SK-N-SH (cell line): ENCODE results near the gene LPP. TPM values are rescaled to one million over a fixed set of nuclear protein-coding genes. Genes with fewer than 3 reads are reported as not detected.

Experiments used
- CTCF ChIA-PET: fragments of 300-600, 350-600 bp; formaldehyde crosslinking; extraction: SDS; loops from one replicate; lab custom pipeline; 2021; lab: Yijun Ruan, JAX
- POLR2A ChIA-PET: fragments of 350-600 bp; sonication (Branson Sonifier 250); formaldehyde crosslinking; extraction: SDS; loops from one replicate; lab custom pipeline; 2020; ENCODE audit warnings: antibody characterized with exemption, inconsistent platforms; lab: Yijun Ruan, JAX
- DNase-seq: peaks from one replicate; pipeline ENCODE4 v3.0.0; 2012
- H2AFZ ChIP-seq: fragments of 200-600 bp; sonication (generic); 2 replicates; pipeline ENCODE4 v1.8.1; 2016; ENCODE audit warnings: antibody characterized with exemption, mild to moderate bottlenecking, low read depth
- H3F3A ChIP-seq: fragments of 200-600 bp; sonication (generic); replicated peaks from 2 replicates; pipeline ENCODE3; 2016; ENCODE audit warnings: antibody characterized with exemption, mild to moderate bottlenecking; ENCODE audit not compliant: insufficient read depth
- H3K27ac ChIP-seq, 2 experiments: fragments of 200-500 bp in 1 of 2; fragments of 200-600 bp in 1 of 2; sonication (Bioruptor generic) in 1 of 2; sonication (generic), shearing (Covaris generic) in 1 of 2; 2 replicates each; pipeline versions ENCODE4 v1.5.1 to v1.6.1; 2014 to 2016; ENCODE audit warnings: low read depth in 2 of 2, inconsistent platforms in 1 of 2, low read length in 1 of 2, mild to moderate bottlenecking in 1 of 2, mixed read lengths in 1 of 2
- H3K27me3 ChIP-seq: fragments of 200-600 bp; sonication (generic), shearing (Covaris generic); 2 replicates; pipeline ENCODE4 v1.6.1; 2016; ENCODE audit warnings: mixed run types; ENCODE audit not compliant: insufficient read depth
- H3K36me3 ChIP-seq, 2 experiments: fragments of 200-500 bp in 1 of 2; fragments of 200-600 bp in 1 of 2; sonication (Bioruptor generic) in 1 of 2; sonication (generic) in 1 of 2; replicated peaks in 1 of 2; 2 replicates each; pipeline versions ENCODE3 to v1.5.1; 2014 to 2016; ENCODE audit warnings: low read length in 1 of 2, mild to moderate bottlenecking in 1 of 2; ENCODE audit not compliant: insufficient read depth in 2 of 2, control insufficient read depth in 1 of 2
- H3K4me1 ChIP-seq, 2 experiments: fragments of 200-500 bp in 1 of 2; fragments of 200-600 bp in 1 of 2; sonication (Bioruptor generic) in 1 of 2; sonication (generic), shearing (Covaris generic) in 1 of 2; 2 replicates each; pipeline versions ENCODE4 v1.5.1 to v1.6.1; 2014 to 2016; ENCODE audit warnings: low read depth in 1 of 2, low read length in 1 of 2, mixed run types in 1 of 2; ENCODE audit not compliant: insufficient read depth in 2 of 2, control insufficient read depth in 1 of 2
- H3K4me2 ChIP-seq: fragments of 200-600 bp; sonication (generic), shearing (Covaris generic); 2 replicates; pipeline ENCODE4 v1.6.1; 2017; ENCODE audit warnings: mixed run types
- H3K4me3 ChIP-seq, 2 experiments: fragments of 200-500 bp in 1 of 2; fragments of 200-600 bp in 1 of 2; sonication (Bioruptor generic) in 1 of 2; sonication (generic), shearing (Covaris generic) in 1 of 2; 2 replicates each; pipeline versions ENCODE4 v1.5.1 to v1.8.1; 2014 to 2016; ENCODE audit warnings: low read depth in 2 of 2, inconsistent platforms in 1 of 2, low read length in 1 of 2, mild to moderate bottlenecking in 1 of 2, mixed read lengths in 1 of 2, moderate library complexity in 1 of 2
- H3K79me2 ChIP-seq: fragments of 200-600 bp; sonication (generic); 2 replicates; pipeline ENCODE4 v1.8.1; 2017; ENCODE audit warnings: mild to moderate bottlenecking; ENCODE audit not compliant: insufficient read depth
- H3K9ac ChIP-seq: fragments of 200-600 bp; sonication (generic); 2 replicates; pipeline ENCODE4 v1.6.1; 2017; ENCODE audit warnings: mixed run types
- H3K9me2 ChIP-seq: fragments of 200-600 bp; sonication (generic); 2 replicates; pipeline ENCODE4 v1.6.1; 2017; ENCODE audit warnings: mixed run types
- H3K9me3 ChIP-seq: fragments of 200-600 bp; sonication (generic); 2 replicates; pipeline ENCODE4 v1.6.1; 2017; ENCODE audit warnings: mixed run types, mild to moderate bottlenecking, moderate library complexity
- H4K20me1 ChIP-seq: fragments of 200-600 bp; sonication (generic); 2 replicates; pipeline ENCODE4 v1.6.1; 2017; ENCODE audit warnings: mild to moderate bottlenecking, mixed run types; ENCODE audit not compliant: insufficient read depth
- CHD2 ChIP-seq: fragments of 150-350 bp; IDR thresholded peaks from 2 replicates; pipeline ENCODE4 v1.6.1; 2018; ENCODE audit warnings: low read length; ENCODE audit not compliant: partially characterized antibody
- ELF1 ChIP-seq: IDR thresholded peaks from 2 replicates; pipeline ENCODE4 v1.4.0; 2012
- EP300 ChIP-seq, 2 experiments: IDR thresholded peaks; 2 replicates each; pipeline versions ENCODE4 v1.4.0 to v1.6.1; 2012; ENCODE audit warnings: borderline replicate concordance in 1 of 2, low read depth in 1 of 2, low read length in 1 of 2
- EZH2phosphoT487 ChIP-seq: fragments of 200-600 bp; sonication (generic); IDR thresholded peaks from 2 replicates; pipeline ENCODE4 v1.6.1; 2017; ENCODE audit warnings: low read depth, mixed run types, mild to moderate bottlenecking, antibody characterized with exemption, moderate library complexity, borderline replicate concordance
- FOXJ3 ChIP-seq: sonication (generic); formaldehyde crosslinking; IDR thresholded peaks from 2 replicates; pipeline ENCODE4 v1.5.1; 2020; ENCODE audit warnings: mild to moderate bottlenecking, missing genetic modification reagents
- GABPA ChIP-seq: IDR thresholded peaks from 2 replicates; pipeline ENCODE4 v1.4.0; 2012; ENCODE audit warnings: low read depth, mild to moderate bottlenecking
- JUND ChIP-seq: IDR thresholded peaks from 2 replicates; pipeline ENCODE4 v1.4.0; 2012
- MEF2A ChIP-seq: IDR thresholded peaks from 2 replicates; pipeline ENCODE4 v1.4.0; 2012; ENCODE audit warnings: low read depth, borderline replicate concordance
- MXI1 ChIP-seq: IDR thresholded peaks from 2 replicates; pipeline ENCODE4 v1.6.1; 2012; ENCODE audit warnings: mild to moderate bottlenecking, low read depth, low read length, improper control_type of control experiment
- NFIC ChIP-seq: IDR thresholded peaks from 2 replicates; pipeline ENCODE4 v1.4.0; 2012; ENCODE audit warnings: borderline replicate concordance
- NRF1 ChIP-seq: IDR thresholded peaks from 2 replicates; pipeline ENCODE4 v1.6.1; 2012; ENCODE audit warnings: low read depth, mild to moderate bottlenecking, low read length
- RAD21 ChIP-seq: IDR thresholded peaks from 2 replicates; pipeline ENCODE4 v1.6.1; 2012; ENCODE audit warnings: mild to moderate bottlenecking, low read length
- RCOR1 ChIP-seq: fragments of 150-350 bp; IDR thresholded peaks from 2 replicates; pipeline ENCODE4 v1.6.1; 2017; ENCODE audit warnings: antibody characterized with exemption, low read length
- RFX5 ChIP-seq: IDR thresholded peaks from 2 replicates; pipeline ENCODE4 v1.6.1; 2012; ENCODE audit warnings: mild to moderate bottlenecking, improper control_type of control experiment, low read length
- RXRA ChIP-seq: IDR thresholded peaks from 2 replicates; pipeline ENCODE4 v1.4.0; 2012; ENCODE audit warnings: low read depth, mild to moderate bottlenecking, borderline replicate concordance
- SIN3A ChIP-seq: IDR thresholded peaks from 2 replicates; pipeline ENCODE4 v1.6.1; 2012; ENCODE audit warnings: low read depth, mild to moderate bottlenecking, low read length, moderate library complexity, borderline replicate concordance
- TAF1 ChIP-seq: IDR thresholded peaks from 2 replicates; pipeline ENCODE4 v1.6.1; 2012; ENCODE audit warnings: low read depth, mild to moderate bottlenecking, low read length, moderate library complexity, borderline replicate concordance
- TEAD4 ChIP-seq: IDR thresholded peaks from 2 replicates; pipeline ENCODE4 v1.4.0; 2012; ENCODE audit warnings: mild to moderate bottlenecking, borderline replicate concordance; ENCODE audit not compliant: insufficient read depth
- WGBS: methylation state at CpG from one replicate; pipeline ENCODE4 v1.1.6; 2017; ENCODE audit warnings: low lambda C conversion rate; 5-methylcytosine and 5-hydroxymethylcytosine counted together
- polyA plus RNA-seq, 3 experiments: library from polyadenylated mRNA; depleted of rRNA; stranded (reverse); fragments of >200 nt; gene quantifications; 2 replicates each; pipeline ENCODE4 v1.2.3, GENCODE V29; 2012
- TF ChIP-seq, protein P1 (sequence below): fragments of 150-350 bp; IDR thresholded peaks from 2 replicates; pipeline ENCODE4 v1.6.1; 2016; ENCODE audit warnings: mild to moderate bottlenecking, low read depth, low read length
- TF ChIP-seq, protein P2 (sequence below): IDR thresholded peaks from 2 replicates; pipeline ENCODE4 v1.6.1; 2012; ENCODE audit warnings: mild to moderate bottlenecking, low read depth, low read length, moderate library complexity

The LPP gene
- polyA plus RNA-seq, 1 of the 3 experiments (the other 2 are of a cell fraction) = 6.6 TPM

DNA sequence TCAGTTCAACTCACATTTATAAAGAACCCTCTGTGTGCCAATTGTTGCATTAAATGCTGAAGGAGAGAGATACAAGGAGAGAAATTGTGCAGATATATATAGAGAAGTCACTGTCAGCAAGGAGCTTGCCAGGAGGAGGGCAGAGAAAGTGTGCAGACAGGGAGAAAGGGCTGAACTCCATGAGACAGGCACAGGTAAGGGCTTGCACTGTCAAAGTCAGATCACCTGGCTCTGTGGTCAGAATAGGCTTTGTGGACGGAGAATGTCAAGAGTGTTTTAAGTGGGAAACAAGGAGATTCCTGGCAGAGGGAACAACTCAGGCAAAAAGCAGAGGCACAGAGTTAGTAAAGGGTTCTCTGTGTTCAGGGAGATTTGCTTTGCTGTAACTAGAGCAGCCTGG, 714.8 kb downstream of the LPP start:
- no peaks in the 10 kb centered on the region for H3K27me3 ChIP-seq
- H3K4me3 ChIP-seq = no peak overlapping the region
- H3F3A ChIP-seq = peaks cover 9% of the 10 kb centered on the region
- 94% methylated on average over 1 of the region's 1 CpG for WGBS
- TF ChIP-seq FOXJ3 = no peak
- TF ChIP-seq GABPA = no peak
- no peak for TF ChIP-seq MEF2A
- TF ChIP-seq NRF1 = no peak
- TF ChIP-seq RFX5 = no peak
- TF ChIP-seq MXI1 = no peak
- TF ChIP-seq, protein P1, sequence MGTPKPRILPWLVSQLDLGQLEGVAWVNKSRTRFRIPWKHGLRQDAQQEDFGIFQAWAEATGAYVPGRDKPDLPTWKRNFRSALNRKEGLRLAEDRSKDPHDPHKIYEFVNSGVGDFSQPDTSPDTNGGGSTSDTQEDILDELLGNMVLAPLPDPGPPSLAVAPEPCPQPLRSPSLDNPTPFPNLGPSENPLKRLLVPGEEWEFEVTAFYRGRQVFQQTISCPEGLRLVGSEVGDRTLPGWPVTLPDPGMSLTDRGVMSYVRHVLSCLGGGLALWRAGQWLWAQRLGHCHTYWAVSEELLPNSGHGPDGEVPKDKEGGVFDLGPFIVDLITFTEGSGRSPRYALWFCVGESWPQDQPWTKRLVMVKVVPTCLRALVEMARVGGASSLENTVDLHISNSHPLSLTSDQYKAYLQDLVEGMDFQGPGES = no peak
- TF ChIP-seq SIN3A = no peak
- TF ChIP-seq, protein P2, sequence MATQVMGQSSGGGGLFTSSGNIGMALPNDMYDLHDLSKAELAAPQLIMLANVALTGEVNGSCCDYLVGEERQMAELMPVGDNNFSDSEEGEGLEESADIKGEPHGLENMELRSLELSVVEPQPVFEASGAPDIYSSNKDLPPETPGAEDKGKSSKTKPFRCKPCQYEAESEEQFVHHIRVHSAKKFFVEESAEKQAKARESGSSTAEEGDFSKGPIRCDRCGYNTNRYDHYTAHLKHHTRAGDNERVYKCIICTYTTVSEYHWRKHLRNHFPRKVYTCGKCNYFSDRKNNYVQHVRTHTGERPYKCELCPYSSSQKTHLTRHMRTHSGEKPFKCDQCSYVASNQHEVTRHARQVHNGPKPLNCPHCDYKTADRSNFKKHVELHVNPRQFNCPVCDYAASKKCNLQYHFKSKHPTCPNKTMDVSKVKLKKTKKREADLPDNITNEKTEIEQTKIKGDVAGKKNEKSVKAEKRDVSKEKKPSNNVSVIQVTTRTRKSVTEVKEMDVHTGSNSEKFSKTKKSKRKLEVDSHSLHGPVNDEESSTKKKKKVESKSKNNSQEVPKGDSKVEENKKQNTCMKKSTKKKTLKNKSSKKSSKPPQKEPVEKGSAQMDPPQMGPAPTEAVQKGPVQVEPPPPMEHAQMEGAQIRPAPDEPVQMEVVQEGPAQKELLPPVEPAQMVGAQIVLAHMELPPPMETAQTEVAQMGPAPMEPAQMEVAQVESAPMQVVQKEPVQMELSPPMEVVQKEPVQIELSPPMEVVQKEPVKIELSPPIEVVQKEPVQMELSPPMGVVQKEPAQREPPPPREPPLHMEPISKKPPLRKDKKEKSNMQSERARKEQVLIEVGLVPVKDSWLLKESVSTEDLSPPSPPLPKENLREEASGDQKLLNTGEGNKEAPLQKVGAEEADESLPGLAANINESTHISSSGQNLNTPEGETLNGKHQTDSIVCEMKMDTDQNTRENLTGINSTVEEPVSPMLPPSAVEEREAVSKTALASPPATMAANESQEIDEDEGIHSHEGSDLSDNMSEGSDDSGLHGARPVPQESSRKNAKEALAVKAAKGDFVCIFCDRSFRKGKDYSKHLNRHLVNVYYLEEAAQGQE = no peak
- TF ChIP-seq, all 33 proteins: peak for 0
- Histone ChIP-seq H3K27ac (no peak overlapping the region), H3K4me2 (no peak overlapping the region), H3K9me3 (no peaks in the 10 kb centered on the region), H2AFZ (no peak overlapping the region), H3K36me3 (peaks cover 13 to 18% of the 10 kb centered on the region in 2 experiments), H4K20me1 (no peaks in the 10 kb centered on the region), H3K9me2 (no peaks in the 10 kb centered on the region), H3K4me1 (peaks cover 0 to 6% of the 10 kb centered on the region in 2 experiments; a peak in 2 of 4 replicates), H3K79me2 (no peaks in the 10 kb centered on the region), H3K9ac (no peak overlapping the region)
- no peak for DNase-seq
- ChIA-PET CTCF (no interaction called here), POLR2A (no interaction called here)

DNA sequence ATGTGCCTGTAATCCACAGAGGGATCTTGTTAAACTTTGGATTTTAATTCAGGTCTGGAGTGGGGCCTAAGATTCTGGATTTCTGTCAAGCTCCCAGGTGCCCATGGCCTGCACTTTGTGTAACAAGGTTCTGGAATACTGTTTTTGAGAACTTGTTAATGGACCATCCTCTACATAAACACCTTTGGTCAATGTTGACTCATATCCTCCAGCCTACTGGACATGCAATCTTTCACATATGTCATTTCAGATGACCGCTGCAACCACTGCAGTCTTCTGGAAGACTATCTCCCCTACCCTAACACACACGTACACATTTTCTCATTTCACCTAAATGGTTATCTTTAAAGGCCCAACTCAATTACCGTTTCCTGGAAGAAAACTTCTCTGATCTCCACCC, 715.7 kb downstream of the LPP start:
- no peaks in the 10 kb centered on the region for H4K20me1 ChIP-seq
- H2AFZ ChIP-seq = no peak overlapping the region
- ChIA-PET POLR2A (no interaction called here), CTCF (no interaction called here)
- H3K4me1 ChIP-seq = peaks cover 0 to 6% of the 10 kb centered on the region in 2 experiments; a peak in 2 of 4 replicates
- no peaks in the 10 kb centered on the region for H3K9me2 ChIP-seq
- H3K36me3 ChIP-seq = peaks cover 18 to 26% of the 10 kb centered on the region in 2 experiments
- H3F3A ChIP-seq = peaks cover 4% of the 10 kb centered on the region
- H3K27ac ChIP-seq = no peak overlapping the region
- H3K9me3 ChIP-seq = no peaks in the 10 kb centered on the region
- whole genome bisulfite sequencing = 78% methylated on average over 3 of the region's 3 CpGs
- no peaks in the 10 kb centered on the region for H3K27me3 ChIP-seq
- no peak overlapping the region for H3K9ac ChIP-seq
- DNase-seq = no peak
- H3K79me2 ChIP-seq = no peaks in the 10 kb centered on the region
- no peak overlapping the region for H3K4me3 ChIP-seq
- H3K4me2 ChIP-seq = no peak overlapping the region
- TF ChIP-seq JUND = no peak
- no peak for TF ChIP-seq TAF1
- TF ChIP-seq ELF1 = no peak
- TF ChIP-seq EZH2phosphoT487 = no peak
- no peak for TF ChIP-seq EP300 (IDR thresholded peaks at IDR 0.05; ENCODE audit: borderline replicate concordance in 1 of 2, low read depth in 1 of 2, low read length in 1 of 2)
- TF ChIP-seq RAD21 = no peak
- no peak for TF ChIP-seq RCOR1
- TF ChIP-seq RXRA = no peak
- TF ChIP-seq, protein P1 = no peak
- TF ChIP-seq CHD2 = no peak
- TF ChIP-seq NFIC = no peak
- no peak for TF ChIP-seq TEAD4
